Measurements from ENCODE around the gene SLCO3A1.

SLCO3A1 gene

GRCh38 chr15:91845720-91846119 is 7.8 kb upstream of the SLCO3A1 start:
- Histone ChIP-seq H3K4me3 (ENCODE audit: low read depth, low read length) (no peak overlapping the region), H3K4me1 (no peaks in the 10 kb centered on the region), H3K36me3 (no peaks in the 10 kb centered on the region), H3K9me3 (no peaks in the 10 kb centered on the region), H3K27me3 (no peaks in the 10 kb centered on the region)
- DNase-seq = no peak
- TF ChIP-seq CTCF (IDR thresholded peaks at IDR 0.05; ENCODE audit: low read depth, low read length) = no peak

GRCh38 chr15:91849180-91849579 is 4.3 kb upstream of the SLCO3A1 start:
- no peak for TF ChIP-seq CTCF (IDR thresholded peaks at IDR 0.05; ENCODE audit: low read depth, low read length)
- H3K27me3 ChIP-seq = no peaks in the 10 kb centered on the region
- H3K4me1 ChIP-seq = no peaks in the 10 kb centered on the region
- DNase-seq = no peak
- no peaks in the 10 kb centered on the region for H3K9me3 ChIP-seq
- no peaks in the 10 kb centered on the region for H3K36me3 ChIP-seq
- no peak overlapping the region for H3K4me3 ChIP-seq (ENCODE audit: low read depth, low read length)

GRCh38 chr15:91849749-91850161 is 3.8 kb upstream of the SLCO3A1 start:
- Histone ChIP-seq H3K9me3 (no peaks in the 10 kb centered on the region), H3K27me3 (no peaks in the 10 kb centered on the region), H3K4me3 (ENCODE audit: low read depth, low read length) (no peak overlapping the region), H3K4me1 (no peaks in the 10 kb centered on the region; the same call in 1 of the 2 replicates), H3K36me3 (no peaks in the 10 kb centered on the region)
- DNase-seq = no peak
- peak; percentile 81 for TF ChIP-seq CTCF (IDR thresholded peaks at IDR 0.05; ENCODE audit: low read depth, low read length)

GRCh38 chr15:91852741-91853510 is 582 bp upstream of the SLCO3A1 start:
- peaks cover 16% of the 10 kb centered on the region for H3K4me1 ChIP-seq
- no peaks in the 10 kb centered on the region for H3K27me3 ChIP-seq
- peak; percentile 59 for TF ChIP-seq CTCF (IDR thresholded peaks at IDR 0.05; ENCODE audit: low read depth, low read length)
- DNase-seq = peak; percentile 79
- no peaks in the 10 kb centered on the region for H3K36me3 ChIP-seq
- no peaks in the 10 kb centered on the region for H3K9me3 ChIP-seq
- peak overlapping the region; percentile 84 for H3K4me3 ChIP-seq (ENCODE audit: low read depth, low read length)

- no peaks in the 10 kb centered on the region for H3K36me3 ChIP-seq
- TF ChIP-seq CTCF (IDR thresholded peaks at IDR 0.05; ENCODE audit: low read depth, low read length) = no peak
- no peaks in the 10 kb centered on the region for H3K9me3 ChIP-seq
- H3K27me3 ChIP-seq = no peaks in the 10 kb centered on the region
- H3K4me1 ChIP-seq = peaks cover 16% of the 10 kb centered on the region
- peak overlapping the region; percentile 60 for H3K4me3 ChIP-seq (ENCODE audit: low read depth, low read length)
- peak; percentile 69 for DNase-seq
These were observed 585 bp downstream of the SLCO3A1 start for GRCh38 chr15:91853948-91854638.

GRCh38 chr15:91854639-91854990 is 1.1 kb downstream of the SLCO3A1 start:
- Histone ChIP-seq H3K4me1 (peaks cover 16% of the 10 kb centered on the region), H3K4me3 (ENCODE audit: low read depth, low read length) (peak overlapping the region; percentile 60)
- no peak for DNase-seq

More at GRCh38 chr15:91854639-91854990, 1.1 kb downstream of the SLCO3A1 start:
- no peaks in the 10 kb centered on the region for H3K36me3 ChIP-seq
- H3K27me3 ChIP-seq = no peaks in the 10 kb centered on the region
- no peak for TF ChIP-seq CTCF (IDR thresholded peaks at IDR 0.05; ENCODE audit: low read depth, low read length)
- H3K9me3 ChIP-seq = no peaks in the 10 kb centered on the region
